GM21737 (cell line): ENCODE measurements around the gene GHDC.
A peak's percentile ranks its signal among the peaks of the same experiment; 100 is the strongest.

ENCODE experiments used
- ATAC-seq: cut with Tn5 transposase; IDR thresholded peaks from one replicate; pipeline ENCODE4 v1.9.1; 2021; ENCODE audit warnings: mild to moderate bottlenecking, moderate library complexity; ENCODE audit not compliant: unreplicated experiment

GHDC gene

DNA sequence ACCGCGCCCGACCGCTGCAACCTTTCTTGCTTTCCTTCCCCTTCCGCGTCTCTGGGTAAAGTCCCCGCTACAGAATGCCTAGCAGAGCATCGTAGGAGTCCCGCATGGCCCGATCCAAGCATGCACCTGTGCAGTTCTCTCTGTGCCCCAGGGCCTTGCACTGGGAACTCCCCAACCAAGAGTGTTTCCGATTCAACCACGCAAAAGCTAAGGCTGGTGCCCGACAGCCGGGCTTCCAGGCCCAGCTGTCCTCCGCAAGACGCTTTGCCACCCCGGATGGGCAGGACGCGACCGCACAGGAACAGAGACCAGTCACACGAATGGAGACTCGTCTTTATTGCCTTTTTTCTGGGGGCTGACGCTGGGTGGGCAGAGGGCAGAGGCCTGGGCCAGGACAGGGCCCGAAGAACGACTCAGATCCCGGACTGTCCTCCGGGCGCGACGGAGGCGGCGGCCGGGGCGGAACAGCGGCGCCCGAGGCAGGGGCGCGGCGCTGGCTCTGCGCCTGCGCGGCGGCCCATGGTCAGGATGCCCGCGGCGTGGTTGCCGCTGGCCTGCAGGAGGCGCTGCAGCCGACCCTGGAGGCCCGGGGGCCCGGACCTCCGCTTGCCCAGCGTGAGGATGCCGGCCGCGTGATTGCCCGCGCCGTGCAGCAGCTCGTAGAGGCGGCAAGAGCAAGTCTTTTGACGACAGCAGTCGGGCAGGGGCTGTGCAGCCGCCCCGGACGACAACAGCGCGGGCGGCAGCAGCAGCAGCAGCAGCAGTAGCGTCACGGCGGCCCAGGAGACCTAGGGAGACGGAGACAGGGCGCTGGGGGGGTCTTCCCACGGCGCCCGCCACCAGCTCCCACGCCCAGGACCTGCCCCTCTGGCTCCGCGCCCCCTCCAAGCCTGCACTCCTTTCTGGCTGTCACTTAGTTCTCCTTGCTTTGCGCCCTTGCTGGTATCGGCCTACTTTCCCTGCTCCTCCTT lies 10.3 kb downstream of the GHDC start:
- ATAC-seq, result peak; percentile 61

- ATAC-seq, result no peak
These were observed 11.2 kb downstream of the GHDC start for GRCh38 chr17:42182927-42183734.

DNA sequence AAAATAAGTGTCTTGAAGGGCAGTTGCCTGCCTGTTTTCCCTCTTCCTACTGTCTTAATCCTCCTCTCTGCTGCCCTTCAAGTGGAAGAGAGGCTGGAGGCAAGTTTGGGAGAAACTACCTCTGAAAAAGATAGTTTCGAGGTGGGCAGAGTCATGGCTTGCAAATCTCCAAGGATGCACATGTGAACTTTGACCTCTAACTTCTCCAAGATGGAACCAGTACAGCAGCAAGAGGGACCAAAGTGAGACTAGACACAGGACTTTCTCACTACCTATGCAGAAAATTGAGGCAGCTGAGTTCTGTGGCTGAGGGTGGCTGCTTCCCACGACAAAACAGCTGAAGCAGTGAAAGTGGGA lies 12.5 kb downstream of the GHDC start:
- no peak for ATAC-seq

- ATAC-seq, result no peak
These were observed 13.1 kb downstream of the GHDC start, which contains the start of gene KCNH4 for GRCh38 chr17:42180922-42181850. KCNH4 (minus strand) TSS chr17:42181142; CDS start chr17:42180945, 197 bp downstream.

DNA sequence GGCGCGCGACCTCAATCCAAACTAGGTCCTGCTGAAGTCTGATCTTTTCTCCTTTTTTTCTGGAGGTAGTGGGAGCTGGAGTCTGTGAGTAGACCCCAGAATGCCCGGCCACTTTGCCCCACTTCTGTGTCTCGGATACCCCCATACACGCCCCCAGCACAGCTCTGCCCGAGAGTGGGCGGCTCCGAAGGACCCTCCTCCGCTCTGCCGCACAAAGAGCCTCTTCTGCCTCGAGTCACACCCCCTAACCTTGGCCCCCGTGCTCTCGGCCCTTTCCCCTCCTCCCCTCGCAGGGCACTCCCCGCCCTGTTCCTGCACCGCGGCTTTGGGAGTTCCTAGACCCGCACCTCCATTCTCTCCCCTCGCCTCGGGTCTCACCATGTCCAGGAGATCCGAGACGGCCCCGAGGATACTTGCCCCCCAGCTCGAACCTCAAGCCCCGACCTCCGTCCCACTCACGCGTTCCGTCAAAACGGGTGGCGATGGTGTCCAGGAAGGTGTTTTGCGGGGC lies 13.8 kb downstream of the GHDC start:
- ATAC-seq, result no peak

DNA sequence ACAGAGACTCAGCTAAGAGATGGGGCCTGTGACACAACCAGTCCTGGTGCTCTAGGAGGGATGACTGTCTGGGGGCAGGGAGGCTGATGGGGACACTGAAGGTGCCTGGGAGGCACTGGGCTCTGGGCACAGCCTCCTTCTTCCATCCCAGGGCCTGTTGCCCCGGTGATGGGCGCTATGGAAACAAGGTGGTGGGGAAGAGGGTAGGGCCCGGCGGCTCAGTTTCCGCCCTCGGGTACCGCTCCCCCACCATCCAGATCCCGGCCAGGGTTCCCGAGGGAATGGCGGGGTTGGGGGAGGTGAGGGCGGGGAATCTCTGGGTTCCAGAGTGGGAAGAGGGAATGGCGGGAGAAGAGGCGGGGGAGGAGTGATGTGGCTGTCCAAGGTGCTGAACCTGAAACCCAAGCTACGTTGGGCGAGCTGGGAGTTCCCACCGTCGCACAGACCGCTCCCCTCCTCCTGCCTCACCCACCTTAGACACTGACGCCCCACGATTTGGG lies 14.3 kb downstream of the GHDC start:
- no peak for ATAC-seq

- no peak for ATAC-seq
These were observed 15.0 kb downstream of the GHDC start for GRCh38 chr17:42179335-42179734.

DNA sequence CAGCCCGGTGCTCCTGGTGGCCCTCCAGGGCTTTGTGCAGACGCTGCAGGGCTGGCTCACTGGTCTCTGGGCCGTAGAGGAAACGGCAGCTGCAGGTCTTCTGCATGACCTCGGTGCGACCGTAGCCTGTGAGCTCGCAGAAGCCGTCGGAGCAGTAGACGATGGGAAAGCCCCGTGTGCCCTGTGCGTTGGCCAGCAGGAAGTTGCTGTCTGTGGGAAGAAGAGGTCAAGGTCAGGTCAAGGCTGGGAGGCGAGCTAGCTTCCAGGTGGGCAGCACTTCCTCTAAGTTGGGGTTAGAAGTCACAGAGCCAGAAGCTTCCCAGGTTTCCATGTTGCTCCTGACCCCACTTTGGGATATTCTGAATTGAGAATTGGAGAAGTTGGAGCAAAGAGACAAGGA lies 15.5 kb downstream of the GHDC start:
- no peak for ATAC-seq

DNA sequence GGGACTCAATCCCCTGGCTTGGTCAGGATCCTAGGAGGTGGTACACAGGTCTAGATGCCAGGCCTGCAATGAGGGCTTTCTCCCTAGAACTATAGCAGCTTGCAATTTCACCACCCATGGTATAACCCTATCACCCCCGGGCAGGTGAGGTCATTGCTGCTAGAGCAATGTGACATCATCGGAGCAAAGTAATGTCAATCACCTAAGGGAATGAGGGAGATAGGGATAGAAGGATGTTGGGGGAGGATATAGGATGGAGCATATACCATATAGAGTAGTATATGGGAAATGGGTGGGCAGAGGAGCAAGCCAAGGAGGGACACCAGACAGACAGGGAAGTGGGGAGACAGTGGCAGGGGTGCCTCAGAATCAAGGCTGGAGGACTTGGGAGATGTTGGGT lies 16.6 kb downstream of the GHDC start:
- ATAC-seq, result no peak

DNA sequence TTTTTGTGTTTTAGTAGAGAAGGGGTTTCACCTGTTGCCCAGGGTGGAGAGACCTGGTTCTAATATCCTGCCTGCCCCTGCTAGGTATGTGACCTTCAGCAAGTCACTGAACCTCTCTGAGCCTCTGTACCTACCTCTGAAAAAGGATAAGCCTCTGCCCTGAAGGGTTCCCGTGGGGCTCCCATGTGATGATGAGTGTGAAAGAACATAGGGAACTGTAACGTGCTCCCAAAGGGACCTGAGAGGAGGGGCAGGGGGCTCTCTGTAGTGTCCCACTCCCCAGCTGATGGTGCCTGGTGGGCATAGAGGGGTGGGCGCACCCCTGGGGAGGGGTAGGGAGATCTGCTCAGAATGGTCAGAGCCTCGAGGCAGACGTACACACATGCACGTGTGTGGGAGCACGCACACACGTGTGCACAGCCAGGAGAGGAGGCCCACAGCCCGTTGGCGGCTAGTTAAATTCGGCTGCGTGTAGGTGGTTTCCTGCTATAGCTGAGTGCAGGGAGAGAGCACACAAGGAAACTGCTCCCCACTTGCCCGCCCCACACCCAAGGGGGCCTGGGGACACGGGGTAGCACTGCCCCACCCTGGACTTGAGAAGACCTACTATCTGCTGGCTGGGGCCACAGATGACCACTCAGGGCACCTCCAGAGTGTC lies 20.0 kb downstream of the GHDC start:
- ATAC-seq, result no peak

- ATAC-seq, result no peak
These were observed 22.5 kb downstream of the GHDC start for GRCh38 chr17:42171831-42172230.

- no peak for ATAC-seq
These were observed 24.9 kb downstream of the GHDC start for GRCh38 chr17:42169351-42169750.

DNA sequence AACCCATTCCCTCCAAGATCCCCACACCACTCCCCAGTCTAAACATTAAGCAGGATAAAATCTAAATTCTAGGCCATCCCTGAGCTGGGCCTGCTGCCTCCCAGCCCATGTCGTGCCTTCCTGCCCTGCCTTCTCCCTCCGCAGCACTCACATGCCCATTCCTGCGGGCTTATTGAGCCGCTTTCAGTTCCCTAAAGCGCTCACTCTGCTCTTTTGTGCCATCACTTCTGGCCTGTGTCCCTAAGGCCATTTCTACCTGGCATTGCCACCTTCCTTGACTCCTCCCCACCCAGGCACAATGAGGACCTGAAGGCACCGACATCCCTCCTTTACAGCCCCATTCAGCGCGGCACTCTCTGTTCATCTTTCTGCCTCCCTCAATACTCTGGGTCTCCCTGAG lies 26.5 kb downstream of the GHDC start:
- no peak for ATAC-seq

GRCh38 chr17:42166196-42166763 lies 28.0 kb downstream of the GHDC start:
- ATAC-seq, result no peak

DNA sequence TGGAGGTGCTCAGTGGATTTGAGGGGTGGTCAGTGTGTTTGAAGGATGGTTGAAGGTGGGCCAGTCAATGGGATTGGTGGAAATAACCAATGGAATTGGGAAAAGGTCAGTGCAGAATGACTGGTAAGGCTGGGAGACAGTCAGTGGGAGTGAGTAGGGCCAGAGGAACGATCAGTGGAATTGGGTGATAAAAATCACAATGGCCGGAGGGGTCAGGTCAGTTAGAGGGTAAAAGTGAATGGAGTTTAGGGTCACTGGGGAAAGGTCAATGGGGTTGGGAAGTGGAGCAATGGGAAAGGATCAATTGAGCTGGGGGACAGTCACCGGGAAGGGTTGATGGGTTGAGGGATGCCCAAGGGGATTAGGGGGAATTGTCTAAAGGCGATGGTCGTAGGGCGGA lies 28.5 kb downstream of the GHDC start:
- no peak for ATAC-seq

GRCh38 chr17:42163696-42164407 lies 30.4 kb downstream of the GHDC start:
- ATAC-seq, result no peak

DNA sequence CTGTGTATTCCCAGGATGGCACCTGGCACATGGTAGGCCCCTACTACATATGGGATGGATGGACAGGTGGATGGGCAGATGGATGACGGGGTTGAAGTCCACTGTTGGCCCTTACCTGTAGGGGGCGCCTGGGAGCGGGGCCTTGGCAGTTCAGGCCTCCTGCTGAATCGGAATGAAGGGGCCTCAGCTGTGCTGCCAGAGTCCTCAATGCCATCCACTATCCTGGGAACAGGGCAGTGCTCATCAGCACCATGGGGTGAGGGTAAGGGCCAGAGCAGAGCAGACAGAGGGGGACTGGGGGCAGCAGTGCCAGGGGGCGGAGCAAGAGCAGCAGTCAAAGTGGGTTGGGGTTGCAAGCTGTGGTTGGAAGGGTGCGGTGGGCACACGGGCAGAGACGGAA lies 31.2 kb downstream of the GHDC start:
- no peak for ATAC-seq

- ATAC-seq, result no peak
These were observed 33.8 kb downstream of the GHDC start for GRCh38 chr17:42160531-42160910.
